SK-N-SH treated with all-trans-retinoic acid at 6 μM for 48 hours (cell line): ENCODE results near the gene HS3ST3B1.

Source experiments
- ARNTL ChIP-seq: fragments of 450-650 bp; formaldehyde crosslinking; IDR thresholded peaks from 2 replicates; pipeline ENCODE4 v1.5.0; 2020; ENCODE audit warnings: low read depth, mild to moderate bottlenecking, moderate library complexity, borderline replicate concordance
- BACH2 ChIP-seq: fragments of 250-450 bp; sonication (Bioruptor Pico); IDR thresholded peaks from 2 replicates; pipeline ENCODE4 v1.9.0; 2021; ENCODE audit warnings: mild to moderate bottlenecking, borderline replicate concordance
- CREB5 ChIP-seq: fragments of 250-450 bp; sonication (Bioruptor Pico); IDR thresholded peaks from 2 replicates; pipeline ENCODE4 v1.5.1; 2020; ENCODE audit warnings: low read depth, mild to moderate bottlenecking, moderate library complexity
- CSRNP3 ChIP-seq: fragments of 250-450 bp; sonication (Bioruptor Pico); IDR thresholded peaks from 2 replicates; pipeline ENCODE4 v1.5.1; 2021; ENCODE audit warnings: mild to moderate bottlenecking, moderate library complexity
- ESRRG ChIP-seq: fragments of 250-450 bp; sonication (Bioruptor Pico); IDR thresholded peaks from 2 replicates; pipeline ENCODE4 v1.6.1; 2021; ENCODE audit warnings: mild to moderate bottlenecking
- PATZ1 ChIP-seq: fragments of 250-450 bp; sonication (Bioruptor Pico); IDR thresholded peaks from 2 replicates; pipeline ENCODE4 v1.8.0; 2020; ENCODE audit warnings: mild to moderate bottlenecking, moderate library complexity, borderline replicate concordance
- POU6F1 ChIP-seq: fragments of 250-450 bp; sonication (Bioruptor Pico); IDR thresholded peaks from 2 replicates; pipeline ENCODE4 v1.8.0; 2021; ENCODE audit warnings: low read depth, mild to moderate bottlenecking, moderate library complexity, borderline replicate concordance
- RARB ChIP-seq: fragments of 250-450 bp; sonication (Bioruptor Pico); IDR thresholded peaks from 2 replicates; pipeline ENCODE4 v1.8.0; 2021; ENCODE audit warnings: mild to moderate bottlenecking, moderate library complexity
- SNAI2 ChIP-seq: fragments of 250-450 bp; sonication (Bioruptor Pico); IDR thresholded peaks from 2 replicates; pipeline ENCODE4 v1.5.0; 2020; ENCODE audit warnings: mild to moderate bottlenecking, moderate library complexity
- TCF4 ChIP-seq: fragments of 250-450 bp; sonication (Bioruptor Pico); IDR thresholded peaks from 2 replicates; pipeline ENCODE4 v1.8.0; 2021; ENCODE audit warnings: mild to moderate bottlenecking, moderate library complexity, borderline replicate concordance
- ZC3H10 ChIP-seq: fragments of 250-450 bp; sonication (Bioruptor Pico); IDR thresholded peaks from 2 replicates; pipeline ENCODE4 v1.5.1; 2021; ENCODE audit warnings: mild to moderate bottlenecking, moderate library complexity

- TF ChIP-seq CREB5 (CRISPR knock-in tag) (no peak), ZC3H10 (no peak), ARNTL (no peak), RARB (CRISPR knock-in tag) (no peak), PATZ1 (CRISPR knock-in tag) (no peak), SNAI2 (CRISPR knock-in tag) (no peak), TCF4 (no peak), ESRRG (CRISPR knock-in tag) (no peak), BACH2 (CRISPR knock-in tag) (no peak), POU6F1 (CRISPR knock-in tag) (no peak), CSRNP3 (CRISPR knock-in tag) (no peak)
Observed at GRCh38 chr17:14304773-14305517, 4.1 kb downstream of the HS3ST3B1 start.
